GM19239 (cell line): ENCODE measurements around the gene S100A5.
"Not testable (repeated sequence)": the region's sequence is repeated elsewhere in the genome, so short reads cannot be mapped to it uniquely, and the experiment has no call there.

Source experiments
- DNase-seq: peaks from one replicate; pipeline ENCODE4 v3.0.0; 2011; ENCODE audit warnings: low spot score; ENCODE audit not compliant: insufficient read length
- FAIRE-seq: peaks from 2 replicates; lab custom pipeline; 2011; peaks lifted over from hg19 to GRCh38; lab: Jason Lieb, UNC

Gene S100A5

GRCh38 chr1:153535242-153536011, 5.3 kb downstream of the S100A5 start, which contains the start of gene S100A6:
Gene S100A6 (minus strand): TSS chr1:153535991. CDS start chr1:153535339, 652 bp downstream.
- FAIRE-seq (no peak), DNase-seq (no peak)

DNA sequence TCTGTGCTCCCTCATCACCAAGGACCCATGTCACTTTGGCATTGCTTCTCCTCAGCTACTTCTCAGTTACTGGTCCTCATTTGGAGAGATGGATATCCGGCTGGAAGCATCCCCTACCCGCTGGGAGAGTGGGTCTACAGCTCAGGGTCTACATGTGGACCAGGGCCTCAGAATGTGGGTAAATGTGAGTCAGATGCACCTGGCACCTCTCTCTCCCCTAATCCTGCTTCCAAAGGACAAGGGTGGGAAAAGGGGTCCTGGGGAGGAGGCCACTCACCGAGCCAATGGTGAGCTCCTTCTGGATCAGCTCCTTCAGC, 5.9 kb downstream of the S100A5 start:
- DNase-seq (no peak), FAIRE-seq (no peak)

- FAIRE-seq (no peak), DNase-seq (no peak)
These were observed 6.4 kb downstream of the S100A5 start for GRCh38 chr1:153534226-153534924.

- no peak for FAIRE-seq
- DNase-seq, result no peak
These were observed 7.0 kb downstream of the S100A5 start for GRCh38 chr1:153533689-153534201.

DNA sequence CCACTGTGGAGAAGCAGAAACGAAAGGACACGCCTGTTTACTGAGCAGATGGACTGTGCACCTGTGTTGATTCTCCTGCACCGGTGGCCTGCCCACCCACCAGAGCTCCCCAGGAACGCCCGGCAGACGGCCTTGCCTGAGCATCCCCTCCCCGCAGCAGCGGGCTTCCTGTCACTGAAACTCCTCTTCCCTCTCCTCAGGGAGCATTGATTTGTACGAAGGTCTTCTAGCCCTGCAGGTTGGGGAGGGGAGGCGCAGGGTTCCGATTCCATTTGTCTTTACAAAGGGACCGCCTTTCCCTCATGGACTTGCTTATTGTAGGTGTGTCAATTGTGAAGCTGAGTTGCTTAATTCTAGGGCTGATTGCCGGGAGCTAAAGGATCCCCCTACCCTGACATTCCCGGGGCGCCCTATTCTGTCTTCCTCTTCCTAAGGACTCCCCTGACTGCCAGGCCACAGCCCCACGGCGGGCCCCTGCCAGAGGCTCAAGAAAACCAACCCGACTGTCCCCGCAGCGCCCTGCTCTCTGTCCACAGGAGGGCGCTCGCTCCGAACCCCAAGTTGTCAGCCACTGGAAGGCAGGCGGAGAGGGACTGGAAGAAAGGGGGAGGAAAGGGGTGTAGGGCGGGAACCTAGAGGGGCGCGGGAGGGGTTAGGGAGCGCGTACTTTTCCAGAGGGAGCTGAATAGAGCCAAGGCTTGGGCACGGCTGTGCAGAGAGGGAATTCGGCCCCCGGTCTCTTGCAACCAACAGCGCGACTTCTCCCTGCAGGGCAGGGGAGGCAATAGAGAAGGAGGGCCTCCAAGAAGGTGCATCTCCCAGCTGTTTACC, 7.8 kb downstream of the S100A5 start:
- no peak for FAIRE-seq
- DNase-seq, result no peak

DNA sequence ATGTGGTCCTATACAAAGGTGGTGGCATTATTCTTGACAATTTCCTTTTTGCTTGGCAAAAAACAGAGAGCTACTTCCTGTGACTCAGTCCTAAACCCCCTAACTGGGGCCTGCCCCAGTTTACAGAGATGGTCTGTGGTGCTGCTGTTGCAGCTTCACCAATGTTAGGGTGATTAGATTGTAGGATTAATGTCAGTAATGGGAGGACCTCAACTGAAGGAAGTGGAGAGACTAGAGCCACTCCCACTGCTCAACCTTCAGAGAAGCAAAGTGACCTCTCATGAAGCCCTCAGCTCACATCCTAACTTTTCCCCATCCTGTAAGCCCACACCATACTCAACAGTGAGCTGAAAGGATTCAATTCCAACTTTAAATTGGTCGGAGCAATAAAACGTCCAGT, 8.6 kb downstream of the S100A5 start:
- no peak for FAIRE-seq
- DNase-seq, result no peak

DNA sequence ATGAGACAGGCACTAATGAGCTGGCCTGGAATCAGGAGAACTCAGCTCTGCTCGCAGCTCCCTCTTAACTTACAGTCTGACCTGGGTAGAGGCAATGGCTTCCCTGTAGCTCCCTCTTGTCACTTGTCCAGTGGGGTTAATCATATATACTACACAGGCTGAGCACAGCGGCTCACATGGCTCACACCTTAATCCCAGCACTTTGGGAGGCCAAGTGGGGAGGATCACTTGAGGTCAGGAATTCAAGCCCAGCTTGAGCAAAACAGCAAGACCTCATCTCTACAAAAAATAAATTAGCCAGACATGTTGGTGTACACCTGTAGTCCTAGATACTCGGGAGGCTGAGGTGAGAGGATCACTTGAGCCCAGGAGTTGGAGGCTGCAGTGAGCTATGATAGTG, 9.1 kb downstream of the S100A5 start:
- FAIRE-seq (no peak), DNase-seq (no peak)

DNA sequence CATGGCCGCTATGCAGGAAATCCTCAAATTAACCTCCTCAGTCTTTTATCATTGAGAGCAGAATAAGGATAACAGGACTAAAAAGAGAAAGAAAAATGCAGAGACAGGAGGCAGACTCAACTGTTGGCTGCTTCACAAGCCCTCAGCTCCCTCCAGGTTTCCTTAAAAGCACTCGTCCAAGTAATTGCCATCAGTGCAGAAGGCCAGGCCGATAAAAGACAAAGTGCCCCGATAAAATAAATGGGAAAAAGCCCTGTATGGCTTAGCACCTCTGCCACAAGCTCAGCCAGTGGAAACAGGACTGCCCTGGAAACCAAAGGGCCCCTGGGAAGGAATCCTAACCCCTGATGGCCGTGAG, 13.1 kb downstream of the S100A5 start:
- DNase-seq (no peak), FAIRE-seq (no peak)

- DNase-seq (no peak), FAIRE-seq (no peak)
These were observed 13.6 kb downstream of the S100A5 start for GRCh38 chr1:153527023-153527682.

DNA sequence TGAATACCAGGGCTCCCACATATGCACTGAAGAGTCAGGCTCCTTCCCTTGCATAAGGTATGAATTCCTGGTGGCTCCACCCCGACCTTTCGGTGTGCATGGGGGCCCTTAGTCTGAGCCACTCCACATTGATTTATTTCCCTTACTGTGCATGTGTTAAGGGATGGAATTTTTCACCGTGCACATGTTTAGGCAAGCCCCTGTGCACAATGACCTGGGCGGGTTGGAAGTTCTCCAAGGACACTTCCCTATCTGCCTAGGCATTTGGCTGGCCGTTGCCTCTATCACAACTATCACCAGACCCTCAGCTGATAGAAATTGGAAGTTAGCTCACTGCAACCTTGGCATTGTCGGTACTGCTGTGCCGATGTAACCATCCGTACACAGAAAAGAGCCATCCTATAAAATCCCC, 14.6 kb downstream of the S100A5 start:
- FAIRE-seq, result no peak
- DNase-seq, result no peak

DNA sequence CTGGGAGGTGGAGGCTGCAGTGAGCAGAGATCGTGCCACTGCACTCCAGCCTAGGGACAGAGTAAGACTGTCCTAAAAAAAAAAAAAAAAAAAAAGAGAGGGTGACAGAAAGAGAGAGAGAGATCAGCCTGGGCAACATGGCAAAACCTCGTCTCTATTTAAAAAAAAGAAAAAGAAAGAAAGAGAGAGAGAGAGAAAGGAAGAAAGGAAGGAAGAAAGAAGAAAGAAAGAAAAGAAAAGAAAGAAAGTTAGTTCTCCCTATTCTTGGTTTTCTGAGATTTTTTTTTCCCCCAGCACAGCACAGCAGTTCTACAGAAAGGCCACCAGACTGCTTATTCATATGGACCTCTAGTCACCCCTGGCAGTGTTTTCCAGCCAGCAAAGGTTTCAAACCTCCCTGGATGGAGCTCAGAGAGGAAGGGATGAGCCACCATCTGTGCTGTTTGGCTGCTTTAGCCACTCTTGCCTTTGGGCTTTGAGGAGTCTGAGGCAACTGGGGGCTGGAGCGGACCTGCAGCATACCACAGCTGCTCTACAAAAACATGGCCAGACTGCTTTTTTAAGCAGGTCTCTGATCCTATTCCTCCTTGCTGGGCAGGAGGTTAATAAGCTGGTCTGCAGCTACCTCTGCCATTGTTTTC, 15.5 kb downstream of the S100A5 start:
- DNase-seq, result no peak
- FAIRE-seq, result no peak

GRCh38 chr1:153522353-153523048, 18.2 kb downstream of the S100A5 start:
- DNase-seq, FAIRE-seq: not testable (repeated sequence)

DNA sequence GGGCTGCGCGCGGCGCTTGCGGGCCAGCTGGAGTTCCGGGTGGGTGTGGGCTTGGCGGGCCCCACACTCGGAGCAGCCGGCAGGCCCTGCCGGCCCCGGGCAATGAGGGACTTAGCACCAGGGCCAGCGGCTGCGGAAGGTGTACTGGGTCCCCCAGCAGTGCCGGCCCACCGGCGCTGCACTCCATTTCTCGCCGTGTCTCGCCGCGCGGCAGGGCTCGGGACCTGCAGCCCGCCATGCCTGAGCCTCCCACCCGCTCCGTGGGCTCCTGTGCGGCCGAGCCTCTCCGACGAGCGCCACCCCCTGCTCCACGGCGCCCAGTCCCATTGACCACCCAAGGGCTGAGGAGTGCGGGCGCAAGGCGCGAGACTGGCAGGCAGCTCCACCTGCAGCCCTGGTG, 18.9 kb downstream of the S100A5 start:
- FAIRE-seq, result not testable (repeated sequence)

GRCh38 chr1:153520818-153521476, 19.8 kb downstream of the S100A5 start:
- DNase-seq (no peak), FAIRE-seq (no peak)

More for the DNA sequence above, 18.9 kb downstream of the S100A5 start:
- DNase-seq, result not testable (repeated sequence)

DNA sequence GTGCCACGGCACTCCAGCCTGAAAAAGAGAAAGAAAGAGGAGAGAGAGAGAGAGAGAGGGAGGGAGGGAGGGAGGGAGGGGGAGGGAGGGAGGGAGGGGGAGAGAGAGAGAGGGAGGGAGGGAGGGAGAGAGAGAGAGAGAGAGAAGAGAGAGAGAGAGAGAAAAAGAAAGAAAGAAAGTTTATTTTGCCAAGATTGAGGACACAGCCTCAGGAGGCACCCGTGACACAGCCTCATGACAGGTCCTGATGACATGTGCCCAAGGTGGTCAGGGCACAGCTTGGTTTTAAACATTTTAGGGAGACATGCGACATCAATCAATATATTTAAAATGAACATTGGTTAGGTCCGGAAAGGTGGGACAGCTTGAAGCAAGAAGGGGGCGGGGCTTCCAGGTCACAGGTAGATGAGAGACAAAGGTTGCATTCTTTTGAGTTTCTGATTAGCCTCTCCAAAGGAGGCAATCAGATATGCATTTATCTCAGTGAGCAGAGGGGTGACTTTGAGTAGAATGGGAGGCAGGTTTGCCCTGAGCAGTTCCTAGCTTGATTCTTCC, 20.5 kb downstream of the S100A5 start:
- FAIRE-seq, DNase-seq: not testable (repeated sequence)

- no peak for DNase-seq
- no peak for FAIRE-seq
These were observed 21.5 kb downstream of the S100A5 start for GRCh38 chr1:153519242-153519641.

- FAIRE-seq, result no peak
- DNase-seq, result no peak
These were observed 25.0 kb downstream of the S100A5 start for GRCh38 chr1:153515504-153516394.
